ENCODE measurements around the gene POU6F2. TPM values are rescaled to one million over a fixed set of nuclear protein-coding genes. Genes with fewer than 3 reads are reported as not detected.

POU6F2 gene
- total RNA-seq, 1 experiment from 2014 or later = 0.27 TPM

DNA sequence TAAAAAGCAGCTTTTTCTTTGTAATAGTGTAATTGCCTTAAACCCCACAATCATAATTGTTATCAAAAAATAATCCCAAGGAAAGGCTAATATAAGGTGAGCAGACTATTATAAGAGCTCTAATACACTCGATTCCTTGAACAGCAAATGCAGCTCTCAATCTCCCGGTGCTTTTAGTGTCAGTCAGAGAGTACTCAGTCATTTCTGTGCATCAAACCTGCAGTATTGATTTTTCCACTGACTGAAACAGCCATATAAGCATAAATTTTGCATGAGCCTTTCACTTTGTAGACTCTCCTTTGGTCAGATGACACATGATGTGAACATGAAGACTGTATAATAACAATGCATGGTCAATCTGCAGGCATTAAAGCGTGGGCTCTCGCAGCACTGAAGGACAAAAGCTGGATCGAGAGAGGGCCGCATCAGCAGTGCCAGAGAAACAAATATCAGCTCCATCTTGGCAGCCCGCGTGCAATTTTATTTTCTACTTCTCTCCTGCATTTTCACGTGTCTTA, 272.0 kb downstream of the POU6F2 start (continued):
- TF ChIP-seq, protein P1, sequence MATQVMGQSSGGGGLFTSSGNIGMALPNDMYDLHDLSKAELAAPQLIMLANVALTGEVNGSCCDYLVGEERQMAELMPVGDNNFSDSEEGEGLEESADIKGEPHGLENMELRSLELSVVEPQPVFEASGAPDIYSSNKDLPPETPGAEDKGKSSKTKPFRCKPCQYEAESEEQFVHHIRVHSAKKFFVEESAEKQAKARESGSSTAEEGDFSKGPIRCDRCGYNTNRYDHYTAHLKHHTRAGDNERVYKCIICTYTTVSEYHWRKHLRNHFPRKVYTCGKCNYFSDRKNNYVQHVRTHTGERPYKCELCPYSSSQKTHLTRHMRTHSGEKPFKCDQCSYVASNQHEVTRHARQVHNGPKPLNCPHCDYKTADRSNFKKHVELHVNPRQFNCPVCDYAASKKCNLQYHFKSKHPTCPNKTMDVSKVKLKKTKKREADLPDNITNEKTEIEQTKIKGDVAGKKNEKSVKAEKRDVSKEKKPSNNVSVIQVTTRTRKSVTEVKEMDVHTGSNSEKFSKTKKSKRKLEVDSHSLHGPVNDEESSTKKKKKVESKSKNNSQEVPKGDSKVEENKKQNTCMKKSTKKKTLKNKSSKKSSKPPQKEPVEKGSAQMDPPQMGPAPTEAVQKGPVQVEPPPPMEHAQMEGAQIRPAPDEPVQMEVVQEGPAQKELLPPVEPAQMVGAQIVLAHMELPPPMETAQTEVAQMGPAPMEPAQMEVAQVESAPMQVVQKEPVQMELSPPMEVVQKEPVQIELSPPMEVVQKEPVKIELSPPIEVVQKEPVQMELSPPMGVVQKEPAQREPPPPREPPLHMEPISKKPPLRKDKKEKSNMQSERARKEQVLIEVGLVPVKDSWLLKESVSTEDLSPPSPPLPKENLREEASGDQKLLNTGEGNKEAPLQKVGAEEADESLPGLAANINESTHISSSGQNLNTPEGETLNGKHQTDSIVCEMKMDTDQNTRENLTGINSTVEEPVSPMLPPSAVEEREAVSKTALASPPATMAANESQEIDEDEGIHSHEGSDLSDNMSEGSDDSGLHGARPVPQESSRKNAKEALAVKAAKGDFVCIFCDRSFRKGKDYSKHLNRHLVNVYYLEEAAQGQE (IDR thresholded peaks at IDR 0.05; ENCODE audit: low read depth) = no peak
- TF ChIP-seq SP1 (IDR thresholded peaks at IDR 0.05; ENCODE audit: low read depth) (no peak), EZH2phosphoT487 (IDR thresholded peaks at IDR 0.05; ENCODE audit: borderline replicate concordance) (no peak), ZBTB33 (IDR thresholded peaks at IDR 0.05; ENCODE audit: extremely low read depth, insufficient replicate concordance, low read length) (no peak)

GRCh38 chr7:39252916-39253315, 275.2 kb downstream of the POU6F2 start:
- Histone ChIP-seq H3K36me3 (ENCODE audit: control insufficient read depth in 1 of 2, insufficient read depth in 2 of 2, low read length in 2 of 2) (no peaks in the 10 kb centered on the region), H4K20me1 (ENCODE audit: insufficient read depth) (no peaks in the 10 kb centered on the region), H3K27me3 (ENCODE audit: insufficient read depth, low read length) (peaks cover 56% of the 10 kb centered on the region), H3K4me2 (ENCODE audit: low read length) (no peak overlapping the region), H3K79me2 (ENCODE audit: insufficient read depth, low read length) (no peaks in the 10 kb centered on the region), H2AFZ (ENCODE audit: low read depth, low read length, poor library complexity, severe bottlenecking) (no peak overlapping the region), H3K9ac (ENCODE audit: low read length) (no peak overlapping the region), H3K4me1 (ENCODE audit: control insufficient read depth in 1 of 2, insufficient read depth in 2 of 2, low read length in 2 of 2) (no peaks in the 10 kb centered on the region), H3K9me2 (ENCODE audit: insufficient read depth) (no peaks in the 10 kb centered on the region), H3K9me3 (ENCODE audit: control insufficient read depth in 1 of 2, insufficient read depth in 1 of 2, low read depth in 1 of 2, low read length in 2 of 2) (no peaks in the 10 kb centered on the region), H3K4me3 (replicated peaks in 1 of 2; ENCODE audit: low read depth in 1 of 2, low read length in 2 of 2) (no peak overlapping the region), H3K27ac (ENCODE audit: low read depth, low read length) (no peak overlapping the region)
- RAD21 ChIA-PET (ENCODE audit: low non-redundant PET in 1 of 2, low total read pairs in 2 of 2, uncharacterized antibody in 2 of 2, unreplicated experiment in 2 of 2) = no interaction called here
- POLR2A ChIA-PET = no interaction called here
- no TSS peak for BruUV-seq (replicated peaks)
- TF ChIP-seq RAD21 (IDR thresholded peaks at IDR 0.05; ENCODE audit: low read depth) (no peak), MAX (IDR thresholded peaks at IDR 0.05) (no peak), CEBPB (IDR thresholded peaks at IDR 0.05; ENCODE audit: low read depth) (no peak), YY1 (IDR thresholded peaks at IDR 0.05; ENCODE audit: extremely low read depth, insufficient replicate concordance, low read depth, low read length) (no peak), POLR2AphosphoS5 (IDR thresholded peaks at IDR 0.05; ENCODE audit: low read depth, low read length) (no peak), EZH2 (IDR thresholded peaks at IDR 0.05) (no peak)
- CTCF ChIA-PET = no interaction called here
- intact Hi-C loops (cut with micrococcal nuclease) = no loop called here
- DNase-seq (ENCODE audit: low read depth, low spot score) (no peak), ATAC-seq (no peak)
